Ishikawa (cell line): ENCODE data around the gene DEXI.

Experiments used
- CEBPB ChIP-seq: IDR thresholded peaks from 2 replicates; pipeline ENCODE4 v1.6.1; 2012
- EGR1 ChIP-seq: IDR thresholded peaks from 2 replicates; pipeline ENCODE4 v1.6.1; 2012
- EP300 ChIP-seq: IDR thresholded peaks from 2 replicates; pipeline ENCODE4 v1.6.1; 2012; ENCODE audit warnings: borderline replicate concordance
- MAX ChIP-seq: IDR thresholded peaks from 2 replicates; pipeline ENCODE4 v1.6.1; 2012
- RAD21 ChIP-seq: IDR thresholded peaks from 2 replicates; pipeline ENCODE4 v1.6.1; 2012; ENCODE audit warnings: low read depth
- REST ChIP-seq: IDR thresholded peaks from 2 replicates; pipeline ENCODE4 v1.6.1; 2012; ENCODE audit warnings: low read depth, mild to moderate bottlenecking
- TAF1 ChIP-seq: IDR thresholded peaks from 2 replicates; pipeline ENCODE4 v1.6.1; 2012; ENCODE audit warnings: low read depth, mild to moderate bottlenecking
- TCF12 ChIP-seq: IDR thresholded peaks from 2 replicates; pipeline ENCODE4 v1.6.1; 2012; ENCODE audit warnings: low read depth

GRCh38 chr16:10966129-10966528 is 23.9 kb upstream of the DEXI start:
- TF ChIP-seq EP300 (no peak), RAD21 (no peak), TAF1 (no peak), CEBPB (no peak), TCF12 (no peak), MAX (no peak), REST (no peak), EGR1 (no peak)
